NCI-H187 treated with DMSO at 0.1 percent for 48 hours (cell line): ENCODE results near the gene SLITRK2.

ENCODE experiments used
- DNase-seq: peaks from one replicate; lab custom pipeline; 2025; lab: John Stamatoyannopoulos, UW

SLITRK2 gene, protein sequence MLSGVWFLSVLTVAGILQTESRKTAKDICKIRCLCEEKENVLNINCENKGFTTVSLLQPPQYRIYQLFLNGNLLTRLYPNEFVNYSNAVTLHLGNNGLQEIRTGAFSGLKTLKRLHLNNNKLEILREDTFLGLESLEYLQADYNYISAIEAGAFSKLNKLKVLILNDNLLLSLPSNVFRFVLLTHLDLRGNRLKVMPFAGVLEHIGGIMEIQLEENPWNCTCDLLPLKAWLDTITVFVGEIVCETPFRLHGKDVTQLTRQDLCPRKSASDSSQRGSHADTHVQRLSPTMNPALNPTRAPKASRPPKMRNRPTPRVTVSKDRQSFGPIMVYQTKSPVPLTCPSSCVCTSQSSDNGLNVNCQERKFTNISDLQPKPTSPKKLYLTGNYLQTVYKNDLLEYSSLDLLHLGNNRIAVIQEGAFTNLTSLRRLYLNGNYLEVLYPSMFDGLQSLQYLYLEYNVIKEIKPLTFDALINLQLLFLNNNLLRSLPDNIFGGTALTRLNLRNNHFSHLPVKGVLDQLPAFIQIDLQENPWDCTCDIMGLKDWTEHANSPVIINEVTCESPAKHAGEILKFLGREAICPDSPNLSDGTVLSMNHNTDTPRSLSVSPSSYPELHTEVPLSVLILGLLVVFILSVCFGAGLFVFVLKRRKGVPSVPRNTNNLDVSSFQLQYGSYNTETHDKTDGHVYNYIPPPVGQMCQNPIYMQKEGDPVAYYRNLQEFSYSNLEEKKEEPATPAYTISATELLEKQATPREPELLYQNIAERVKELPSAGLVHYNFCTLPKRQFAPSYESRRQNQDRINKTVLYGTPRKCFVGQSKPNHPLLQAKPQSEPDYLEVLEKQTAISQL

DNA sequence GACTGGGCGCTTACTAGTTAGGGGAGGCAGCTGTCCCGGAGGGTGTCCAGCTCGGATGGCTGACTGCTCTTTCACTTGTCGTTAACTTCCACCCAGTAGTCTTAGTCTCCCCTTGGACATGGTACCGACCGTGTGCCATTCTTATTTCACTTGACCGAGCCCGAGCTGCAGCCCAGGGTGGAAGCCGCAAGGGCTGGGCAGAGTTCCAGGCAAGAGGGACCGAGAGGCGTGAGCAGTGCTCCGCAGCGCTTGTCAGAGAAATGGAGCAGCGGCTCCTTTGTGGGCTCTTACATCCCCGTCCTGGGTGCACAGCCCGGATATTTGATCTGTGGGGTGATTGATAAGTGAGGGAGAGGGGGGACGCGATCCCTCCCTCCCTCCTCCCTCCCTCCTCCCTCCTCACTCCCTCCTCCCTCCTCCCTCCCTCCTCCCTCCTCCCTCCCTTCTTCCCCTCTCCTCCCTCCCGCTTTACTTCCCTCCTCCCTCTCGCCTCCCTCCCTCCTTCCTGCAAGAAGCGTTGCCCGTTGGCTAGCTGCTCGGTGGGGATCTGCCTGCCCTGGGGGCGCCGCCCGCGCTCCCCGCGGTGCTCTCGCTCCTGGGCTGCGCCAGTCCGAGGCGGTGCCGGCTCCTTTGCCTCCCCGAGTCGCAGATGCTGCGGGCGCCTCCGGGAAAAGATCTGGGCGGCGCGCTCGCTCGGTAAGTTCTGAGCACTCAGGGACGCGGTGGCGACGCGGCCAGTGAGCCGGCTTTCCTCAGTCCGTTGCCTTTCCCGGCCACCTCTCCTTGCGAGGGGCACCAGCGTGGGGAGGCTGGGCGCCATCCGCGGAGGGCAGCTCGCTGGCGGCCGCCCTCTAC lies at the start of gene SLITRK2:
TSS of gene SLITRK2 (plus strand) at position 499 of the 855 bp plus-strand sequence. CDS start 4,597 bp downstream, outside the sequence.
- no peak for DNase-seq

DNA sequence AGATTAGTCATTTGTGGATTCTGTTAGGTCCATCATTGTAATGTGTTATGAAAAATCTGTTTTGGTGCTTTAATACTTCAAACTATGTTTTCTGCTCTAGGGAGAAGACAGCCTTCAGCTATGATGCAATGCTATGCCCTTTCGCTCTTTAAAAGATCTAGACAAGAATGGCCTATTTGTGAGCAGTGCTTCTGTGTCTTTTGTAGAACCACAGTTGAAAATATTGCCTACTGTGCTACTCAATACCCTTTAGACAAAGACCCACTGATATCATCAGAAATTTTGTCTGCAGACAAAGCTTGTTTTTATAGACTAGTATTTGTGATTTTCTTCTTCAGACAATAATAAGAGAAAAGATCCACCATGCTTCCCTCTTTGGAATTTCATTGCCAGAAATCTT lies 44.6 kb upstream of the SLITRK2 start:
- no peak for DNase-seq

- no peak for DNase-seq
Observed at GRCh38 chrX:145792281-145792680, 25.3 kb upstream of the SLITRK2 start.

- no peak for DNase-seq
Observed at GRCh38 chrX:145803508-145803907, 14.1 kb upstream of the SLITRK2 start.

DNA sequence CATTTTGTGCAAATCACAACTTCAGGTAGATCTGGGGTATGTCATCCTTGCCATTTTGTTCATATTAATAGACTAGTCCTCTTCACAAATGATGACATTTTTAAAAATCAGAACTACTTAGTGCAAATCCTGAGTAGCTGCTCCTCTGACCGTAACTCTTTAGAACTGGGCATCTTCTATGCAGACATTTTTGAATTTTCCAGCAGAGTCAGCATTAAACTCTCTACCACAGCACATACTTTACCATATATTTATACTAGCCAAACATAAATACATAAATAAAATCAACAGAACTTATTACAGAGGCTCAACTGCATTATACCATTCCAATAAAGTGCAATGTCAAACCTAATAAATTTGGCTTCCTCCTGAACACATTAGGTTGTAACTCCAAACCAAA lies 4.5 kb upstream of the SLITRK2 start:
- no peak for DNase-seq

- DNase-seq: no peak
Observed at GRCh38 chrX:145816601-145817315, 871 bp upstream of the SLITRK2 start.

DNA sequence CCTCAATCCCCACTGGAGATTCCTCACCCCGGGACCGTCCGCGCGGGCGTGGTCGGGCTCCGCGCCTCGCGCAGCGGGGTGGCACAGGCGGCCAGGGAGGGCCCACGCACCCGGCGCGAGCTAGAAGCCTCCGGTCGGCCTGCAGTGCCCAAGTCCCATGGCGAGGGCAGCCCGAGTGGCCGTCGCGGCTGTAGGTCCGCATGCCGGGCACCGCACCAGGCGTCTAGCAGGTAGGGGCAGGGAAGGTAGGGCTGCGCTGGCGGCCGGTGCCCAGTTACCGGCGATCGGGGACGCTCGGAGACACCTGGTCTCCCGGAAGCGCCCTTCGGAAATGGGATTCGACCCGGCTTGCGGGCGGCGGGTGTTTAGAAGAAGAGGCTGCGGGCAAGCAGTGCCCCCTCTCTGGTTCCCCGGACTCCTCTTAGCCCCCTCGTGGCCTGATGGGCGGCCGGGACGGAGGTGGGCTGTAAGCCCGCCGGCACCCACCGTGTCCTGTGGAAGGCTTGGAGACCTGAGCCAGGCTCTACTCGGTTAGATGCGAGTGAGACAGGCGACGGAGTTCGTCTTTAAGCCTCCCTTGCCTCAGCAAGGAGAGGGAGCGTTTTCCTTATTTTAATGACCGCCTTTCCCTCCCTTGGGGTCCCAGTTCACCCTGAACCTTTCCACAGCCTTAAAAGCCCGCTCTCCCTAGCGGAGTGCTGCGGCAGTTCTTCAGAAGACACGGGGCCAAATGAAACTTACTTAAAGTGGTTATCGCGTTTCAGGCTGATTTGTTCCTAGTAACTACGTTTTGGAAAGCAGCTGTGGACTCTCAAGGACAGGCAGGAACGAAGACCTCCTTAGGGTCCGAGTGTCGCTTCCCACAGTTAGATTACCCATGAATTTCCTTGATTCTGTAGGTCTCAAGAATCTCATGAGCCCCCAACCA lies 821 bp downstream of the SLITRK2 start:
- no peak for DNase-seq

DNA sequence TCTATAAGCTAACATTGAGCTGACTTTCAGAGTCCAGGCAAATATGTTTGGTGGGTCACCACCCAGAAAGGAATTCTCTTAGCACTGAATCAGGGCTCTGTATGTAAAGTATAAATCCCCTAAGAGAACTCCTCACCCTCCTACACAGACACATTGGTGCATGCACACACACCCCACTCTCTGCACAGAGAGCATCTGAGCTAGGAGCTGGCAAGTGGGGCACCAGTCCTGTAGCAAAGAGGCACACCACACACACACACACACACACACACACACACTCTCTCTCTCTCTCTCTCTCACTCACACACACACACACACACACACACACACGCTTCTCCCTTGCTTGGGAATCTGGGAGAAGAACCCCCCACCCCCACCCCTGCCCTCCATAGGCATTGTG lies 3.2 kb downstream of the SLITRK2 start:
- DNase-seq: no peak

DNA sequence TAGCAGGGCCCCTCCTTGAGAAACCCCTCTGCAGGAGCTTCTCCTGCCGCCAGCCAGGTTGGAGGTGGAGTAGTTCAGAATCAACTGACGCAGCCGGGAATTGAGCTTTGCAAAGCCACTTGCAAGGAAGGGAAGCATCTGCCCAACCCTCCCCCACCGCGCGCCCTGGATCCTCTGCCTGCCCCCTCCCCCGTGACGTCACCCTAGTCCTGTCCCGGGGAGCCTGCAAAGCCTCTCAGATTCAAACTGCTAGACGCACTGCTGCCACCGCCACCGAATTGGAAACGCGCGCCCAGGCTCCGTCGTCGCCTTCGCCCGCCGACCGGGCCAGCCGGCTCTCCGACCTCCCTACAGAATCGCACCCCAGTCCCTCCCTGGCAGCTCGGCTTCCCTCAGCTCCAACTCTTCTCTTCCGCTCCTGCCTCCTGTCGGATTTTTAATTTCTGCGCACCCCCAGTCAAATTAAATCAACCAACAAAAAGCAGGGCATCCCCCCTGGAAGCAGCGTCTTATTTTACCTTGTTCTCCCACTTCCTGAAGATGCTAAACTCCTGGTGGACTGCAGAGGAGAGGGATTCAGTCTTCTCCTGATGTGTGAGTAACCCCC lies 3.8 kb downstream of the SLITRK2 start:
- no peak for DNase-seq

DNA sequence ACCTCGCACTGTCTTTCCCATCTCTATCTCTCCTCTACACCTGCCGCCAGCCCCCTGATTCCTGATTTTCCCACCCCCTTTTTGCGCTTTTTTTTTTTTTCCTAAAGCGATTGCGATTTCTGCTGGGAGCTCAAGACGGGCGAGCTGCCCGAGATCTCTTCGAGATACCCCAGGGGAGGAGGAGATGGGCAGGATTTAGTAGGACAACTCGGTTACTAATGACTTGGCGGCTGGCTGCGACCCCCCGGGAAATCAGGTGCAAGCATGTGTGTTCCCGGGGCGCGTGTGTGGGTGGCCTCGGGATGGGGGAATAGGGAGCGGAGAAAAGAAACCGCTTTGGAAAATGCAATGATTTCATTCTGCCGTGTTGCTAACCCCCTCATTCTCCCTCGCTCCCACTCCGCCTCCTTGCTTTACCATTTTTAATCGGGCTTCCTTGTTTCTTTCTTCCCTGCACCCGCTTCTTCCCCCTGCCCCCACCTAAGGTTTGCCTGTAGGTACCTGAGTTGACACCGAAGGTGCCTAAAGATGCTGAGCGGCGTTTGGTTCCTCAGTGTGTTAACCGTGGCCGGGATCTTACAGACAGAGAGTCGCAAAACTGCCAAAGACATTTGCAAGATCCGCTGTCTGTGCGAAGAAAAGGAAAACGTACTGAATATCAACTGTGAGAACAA lies 4.4 kb downstream of the SLITRK2 start:
- DNase-seq: no peak

DNA sequence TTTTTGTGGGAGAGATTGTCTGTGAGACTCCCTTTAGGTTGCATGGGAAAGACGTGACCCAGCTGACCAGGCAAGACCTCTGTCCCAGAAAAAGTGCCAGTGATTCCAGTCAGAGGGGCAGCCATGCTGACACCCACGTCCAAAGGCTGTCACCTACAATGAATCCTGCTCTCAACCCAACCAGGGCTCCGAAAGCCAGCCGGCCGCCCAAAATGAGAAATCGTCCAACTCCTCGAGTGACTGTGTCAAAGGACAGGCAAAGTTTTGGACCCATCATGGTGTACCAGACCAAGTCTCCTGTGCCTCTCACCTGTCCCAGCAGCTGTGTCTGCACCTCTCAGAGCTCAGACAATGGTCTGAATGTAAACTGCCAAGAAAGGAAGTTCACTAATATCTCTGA lies 5.5 kb downstream of the SLITRK2 start:
- DNase-seq: no peak

DNA sequence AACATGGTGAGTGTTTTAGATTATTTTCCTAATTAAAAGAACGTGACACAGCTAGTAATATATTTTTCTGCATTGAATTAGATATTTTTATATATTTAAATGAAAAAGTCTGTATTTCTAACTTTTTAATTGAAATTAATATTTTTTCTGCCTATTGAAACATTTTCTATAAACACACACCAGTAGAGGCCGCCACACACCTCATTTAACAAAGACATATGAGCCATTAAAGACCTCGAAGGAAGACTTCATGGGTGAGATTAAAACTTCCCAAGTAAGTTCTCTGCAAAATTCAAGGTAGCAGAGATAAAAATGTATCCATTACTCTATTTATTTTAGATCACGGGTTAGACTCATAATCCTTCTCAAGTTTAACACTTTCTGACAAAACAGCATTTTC lies 8.3 kb downstream of the SLITRK2 start:
- DNase-seq: no peak

- DNase-seq: no peak
Observed at GRCh38 chrX:145826466-145826865, 8.8 kb downstream of the SLITRK2 start.

DNA sequence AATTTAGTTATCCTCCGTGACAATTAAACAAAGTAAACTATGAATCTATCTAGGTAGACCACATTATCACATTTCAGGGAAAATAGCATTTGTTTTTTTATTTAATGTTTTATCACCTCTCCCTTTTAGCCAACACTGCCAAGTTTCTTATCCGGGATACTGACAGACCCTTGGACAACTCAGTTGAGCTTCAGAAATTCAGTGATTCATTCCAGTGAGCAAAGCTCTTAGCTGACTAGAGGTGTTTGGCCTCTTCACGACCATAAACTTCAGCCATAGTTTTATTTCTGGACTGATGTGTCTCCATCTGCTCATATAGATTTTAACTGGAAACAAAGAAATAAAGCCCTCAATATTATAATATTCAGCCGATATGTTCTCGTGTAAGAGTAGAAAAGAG lies 15.2 kb downstream of the SLITRK2 start:
- DNase-seq: no peak

DNA sequence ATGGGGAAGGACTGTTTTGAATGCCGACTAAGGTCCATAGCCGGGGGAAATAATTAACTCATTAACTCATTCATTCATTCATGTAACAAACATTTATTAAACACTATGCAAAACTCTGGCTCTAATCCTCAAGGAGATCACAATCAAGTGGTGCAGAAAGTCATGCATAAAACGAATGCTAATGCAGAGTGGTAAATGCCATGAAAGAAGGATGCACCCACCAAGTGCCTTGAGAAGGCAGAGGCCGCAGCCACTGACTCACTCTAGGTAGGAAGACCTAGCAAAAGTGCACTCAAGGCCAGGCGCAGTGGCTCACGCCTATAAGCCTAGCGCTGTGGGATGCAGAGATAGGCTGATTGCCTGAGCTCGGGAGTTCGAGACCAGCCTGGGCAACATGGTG lies 22.9 kb downstream of the SLITRK2 start:
- DNase-seq: no peak

DNA sequence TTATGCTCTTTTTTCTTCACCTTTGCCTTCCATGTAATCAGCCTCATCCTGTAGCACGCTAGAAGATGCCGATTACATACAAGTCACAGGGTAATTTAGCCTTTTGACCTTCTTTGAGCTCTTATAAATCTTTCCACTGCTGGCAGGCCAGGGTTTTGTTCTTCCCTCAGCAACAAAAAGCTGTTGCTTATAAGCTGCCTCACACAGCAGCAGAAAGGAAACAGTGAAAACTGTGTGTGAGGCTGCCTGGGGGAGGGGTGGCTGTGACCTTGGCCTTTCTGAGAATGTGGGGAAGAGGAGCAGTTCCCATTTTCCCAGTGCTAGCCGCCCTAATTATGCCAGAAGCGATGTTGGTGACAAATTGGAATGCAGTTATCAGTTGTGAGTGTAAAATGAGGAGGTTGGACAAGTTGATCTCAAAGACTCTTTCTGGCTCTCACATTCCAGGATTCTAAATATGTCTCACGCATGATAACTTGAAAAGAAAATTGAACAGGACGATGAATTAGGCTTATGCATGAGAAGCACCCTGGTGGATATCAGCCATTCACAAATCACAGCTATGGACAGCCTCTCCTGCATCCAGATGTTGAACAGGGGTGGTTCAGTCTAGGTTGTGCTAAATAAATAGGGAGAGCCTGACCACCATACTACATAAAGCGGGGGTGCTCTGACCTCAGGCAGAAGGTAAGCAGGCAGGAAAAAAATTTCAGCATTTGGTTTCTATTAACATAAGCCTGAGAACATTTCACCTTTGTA lies 25.7 kb downstream of the SLITRK2 start:
- no peak for DNase-seq

DNA sequence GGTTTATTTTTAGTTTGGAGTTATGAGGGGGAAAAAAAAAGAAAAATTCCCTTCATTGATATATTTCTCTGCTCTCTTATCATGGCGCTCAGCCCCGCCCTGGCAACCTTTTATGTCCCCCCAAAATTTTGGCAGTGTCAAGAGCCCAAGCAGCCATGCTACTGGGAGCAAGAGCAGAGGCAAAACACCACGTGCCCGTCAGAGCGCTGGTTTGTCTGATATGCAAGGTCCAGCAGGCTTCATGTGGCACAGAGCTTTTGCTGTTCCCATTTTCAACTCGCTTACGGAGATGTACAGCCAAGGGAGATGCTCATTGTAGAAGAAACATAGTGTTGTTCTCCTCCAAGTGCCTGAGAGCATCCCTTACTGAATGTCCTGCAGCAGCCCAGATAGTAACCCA lies 27.3 kb downstream of the SLITRK2 start:
- DNase-seq: no peak

DNA sequence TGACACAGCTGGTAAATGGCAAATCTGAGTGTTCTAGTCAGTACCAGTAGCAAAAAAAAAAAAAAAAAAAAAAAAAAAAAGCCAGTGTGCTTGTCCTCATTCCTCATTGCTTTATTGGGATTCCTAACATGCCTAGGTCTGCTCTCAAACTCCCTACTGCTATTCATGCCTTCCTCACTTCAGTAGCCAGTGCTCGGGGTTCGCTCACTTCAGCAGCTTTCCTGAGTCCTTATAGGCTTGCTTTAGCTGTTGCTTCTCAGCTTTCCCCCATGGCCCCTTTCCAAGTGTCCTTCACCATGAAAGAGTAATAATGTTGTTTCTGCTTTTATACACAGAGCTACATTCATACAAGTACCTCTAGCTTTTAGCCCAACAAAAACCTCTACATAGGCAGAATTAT lies 30.8 kb downstream of the SLITRK2 start:
- no peak for DNase-seq

DNA sequence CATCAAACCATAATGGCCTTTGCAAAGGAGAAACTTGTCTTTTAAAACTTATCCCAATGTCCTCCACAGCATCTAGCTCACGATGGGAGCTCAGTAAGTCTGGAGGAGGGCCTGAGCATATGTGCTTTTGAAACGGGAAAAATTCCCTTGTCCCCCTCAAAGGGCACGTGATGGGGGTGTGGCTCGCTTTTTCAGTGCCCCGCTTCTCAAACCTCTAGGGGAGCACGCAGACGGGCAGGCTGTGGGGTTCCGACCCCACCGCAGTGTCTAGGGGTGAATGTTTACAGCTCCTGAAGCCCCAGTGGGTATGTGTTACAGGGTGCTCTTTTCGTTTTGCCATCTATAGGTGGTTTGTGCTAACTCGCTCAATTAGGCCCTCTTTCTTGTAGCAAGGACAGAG lies 31.2 kb downstream of the SLITRK2 start:
- no peak for DNase-seq
